ENCODE measurements around the gene ALOX12B. TPM values are rescaled to one million over a fixed set of nuclear protein-coding genes. Genes with fewer than 3 reads are reported as not detected.

ALOX12B gene
- 0.68 to 1.8 TPM (median 1.0 TPM) in 5 replicates for total RNA-seq (2022; extraction: Qiagen RNA extraction; ENCODE audit: low read depth)

GRCh38 chr17:8087075-8087951 is at the start of gene ALOX12B:
Gene ALOX12B, minus strand, starts transcription at chr17:8087716. Its CDS starts 274 bp downstream, at chr17:8087442.

GRCh38 chr17:8123695-8124349 is 36.3 kb upstream of the ALOX12B start, which contains the start of gene HES7:
Gene HES7, minus strand, starts transcription at chr17:8124106. Its CDS starts 22 bp downstream, at chr17:8124084.

GRCh38 chr17:8117980-8118768 is 30.7 kb upstream of the ALOX12B start, which contains the start of gene ALOXE3:
Gene ALOXE3, minus strand, starts transcription at chr17:8118514. Its CDS starts 524 bp downstream, at chr17:8117990.

GRCh38 chr17:8038954-8039610 is 48.4 kb downstream of the ALOX12B start, which contains the start of gene ALOX15B:
Gene ALOX15B, plus strand, starts transcription at chr17:8039059. Its CDS starts 97 bp downstream, at chr17:8039156.

Other genes starting within 250 kb of the ALOX12B start
- gene TMEM88, start 232.7 kb downstream of the ALOX12B start, total RNA-seq (2022; extraction: Qiagen RNA extraction; ENCODE audit: low read depth) = 0.48 to 1.1 TPM (median 0.79 TPM) in 5 replicates
- gene NAA38, start 230.2 kb downstream of the ALOX12B start, total RNA-seq (2022; extraction: Qiagen RNA extraction; ENCODE audit: low read depth) = 179 to 238 TPM (median 208 TPM) in 5 replicates
- 21.3 to 23.4 TPM (median 22.7 TPM) in 5 replicates for gene CYB5D1, start 229.7 kb downstream of the ALOX12B start, total RNA-seq (2022; extraction: Qiagen RNA extraction; ENCODE audit: low read depth)
- gene CHD3, start 198.9 kb downstream of the ALOX12B start, total RNA-seq (2022; extraction: Qiagen RNA extraction; ENCODE audit: low read depth) = 65.3 to 76.0 TPM (median 68.6 TPM) in 5 replicates
- 1.1 to 2.5 TPM (median 1.4 TPM) in 5 replicates for gene RNF227, start 171.4 kb downstream of the ALOX12B start, total RNA-seq (2022; extraction: Qiagen RNA extraction; ENCODE audit: low read depth)
- gene KCNAB3, start 157.9 kb downstream of the ALOX12B start, total RNA-seq (2022; extraction: Qiagen RNA extraction; ENCODE audit: low read depth) = 1.8 to 3.0 TPM (median 2.5 TPM) in 5 replicates
- 309 to 334 TPM (median 324 TPM) in 5 replicates for gene TRAPPC1, start 155.8 kb downstream of the ALOX12B start, total RNA-seq (2022; extraction: Qiagen RNA extraction; ENCODE audit: low read depth)
- gene CNTROB, start 155.5 kb downstream of the ALOX12B start, total RNA-seq (2022; extraction: Qiagen RNA extraction; ENCODE audit: low read depth) = 36.8 to 45.9 TPM (median 39.2 TPM) in 5 replicates
- gene GUCY2D, start 85.1 kb downstream of the ALOX12B start, total RNA-seq (2022; extraction: Qiagen RNA extraction; ENCODE audit: low read depth) = 0.08 TPM in 1 of 5 replicates, not detected in the others
- not detected in 5 replicates for gene ALOX15B, start 48.7 kb downstream of the ALOX12B start, total RNA-seq (2022; extraction: Qiagen RNA extraction; ENCODE audit: low read depth)
- gene ALOXE3, start 30.8 kb upstream of the ALOX12B start, total RNA-seq (2022; extraction: Qiagen RNA extraction; ENCODE audit: low read depth) = 6.0 to 7.7 TPM (median 6.4 TPM) in 5 replicates
- gene HES7, start 36.4 kb upstream of the ALOX12B start, total RNA-seq (2022; extraction: Qiagen RNA extraction; ENCODE audit: low read depth) = 0.70 to 2.5 TPM (median 1.1 TPM) in 5 replicates
- gene PER1, start 64.7 kb upstream of the ALOX12B start, total RNA-seq (2022; extraction: Qiagen RNA extraction; ENCODE audit: low read depth) = 3.5 to 5.7 TPM (median 4.7 TPM) in 5 replicates
- gene VAMP2, start 75.2 kb upstream of the ALOX12B start, total RNA-seq (2022; extraction: Qiagen RNA extraction; ENCODE audit: low read depth) = 20.5 to 28.0 TPM (median 23.3 TPM) in 5 replicates
- gene TMEM107, start 88.7 kb upstream of the ALOX12B start, total RNA-seq (2022; extraction: Qiagen RNA extraction; ENCODE audit: low read depth) = 16.3 to 20.2 TPM (median 19.7 TPM) in 5 replicates
- 5.2 to 8.6 TPM (median 8.4 TPM) in 5 replicates for gene BORCS6, start 102.5 kb upstream of the ALOX12B start, total RNA-seq (2022; extraction: Qiagen RNA extraction; ENCODE audit: low read depth)
- 153 to 173 TPM (median 159 TPM) in 5 replicates for gene AURKB, start 122.9 kb upstream of the ALOX12B start, total RNA-seq (2022; extraction: Qiagen RNA extraction; ENCODE audit: low read depth)
- 10.3 to 16.9 TPM (median 14.2 TPM) in 5 replicates for gene CTC1, start 160.3 kb upstream of the ALOX12B start, total RNA-seq (2022; extraction: Qiagen RNA extraction; ENCODE audit: low read depth)
- gene PFAS, start 161.6 kb upstream of the ALOX12B start, total RNA-seq (2022; extraction: Qiagen RNA extraction; ENCODE audit: low read depth) = 48.7 to 57.2 TPM (median 51.2 TPM) in 5 replicates
- gene RANGRF, start 201.0 kb upstream of the ALOX12B start, total RNA-seq (2022; extraction: Qiagen RNA extraction; ENCODE audit: low read depth) = 38.7 to 51.3 TPM (median 47.7 TPM) in 5 replicates
- gene SLC25A35, start 207.7 kb upstream of the ALOX12B start, total RNA-seq (2022; extraction: Qiagen RNA extraction; ENCODE audit: low read depth) = 6.2 to 8.0 TPM (median 7.6 TPM) in 5 replicates
- gene ARHGEF15, start 222.5 kb upstream of the ALOX12B start, total RNA-seq (2022; extraction: Qiagen RNA extraction; ENCODE audit: low read depth) = not detected in 5 replicates